SU-DHL-6 (cell line): Measurements from ENCODE around the gene NUDT8.

Experiments
- H2AFZ ChIP-seq: fragments of 200-600 bp; sonication (generic); 2 replicates; pipeline ENCODE4 v1.6.1; 2014; ENCODE audit warnings: low read depth, mild to moderate bottlenecking, moderate library complexity, mixed read lengths, antibody characterized with exemption, low read length; ENCODE audit not compliant: severe bottlenecking
- H3F3A ChIP-seq: fragments of 200-600 bp; shearing (Covaris generic); 2 replicates; pipeline ENCODE4 v1.6.0; 2016; ENCODE audit warnings: antibody characterized with exemption, mild to moderate bottlenecking; ENCODE audit not compliant: insufficient read depth
- H3K27ac ChIP-seq: fragments of 200-600 bp; sonication (generic); 2 replicates; pipeline ENCODE4 v1.5.1; 2016; ENCODE audit warnings: low read depth, mild to moderate bottlenecking, low read length, moderate library complexity, mixed read lengths
- H3K27me3 ChIP-seq: fragments of 200-600 bp; sonication (generic), shearing (Covaris generic); 2 replicates; pipeline ENCODE4 v1.6.0; 2014; ENCODE audit warnings: mild to moderate bottlenecking, low read length
- H3K36me3 ChIP-seq: fragments of 200-600 bp; sonication (generic); 2 replicates; pipeline ENCODE4 v1.6.1; 2014; ENCODE audit warnings: mild to moderate bottlenecking, low read length, mixed read lengths
- H3K4me2 ChIP-seq: fragments of 300-600, 200-600 bp; shearing (Covaris generic), sonication (generic); 2 replicates; pipeline ENCODE4 v1.6.0; 2014; ENCODE audit warnings: low read length, low read depth, mild to moderate bottlenecking; ENCODE audit not compliant: poor library complexity, severe bottlenecking
- H3K4me3 ChIP-seq: fragments of 200-600 bp; sonication (generic); 2 replicates; pipeline ENCODE4 v1.5.1; 2014; ENCODE audit warnings: antibody characterized with exemption, low read length, mild to moderate bottlenecking, mixed read lengths; ENCODE audit not compliant: insufficient read depth, poor library complexity, severe bottlenecking
- H3K79me2 ChIP-seq: fragments of 200-600 bp; sonication (generic); 2 replicates; pipeline ENCODE4 v1.6.1; 2014; ENCODE audit warnings: mild to moderate bottlenecking, low read length, moderate library complexity; ENCODE audit not compliant: insufficient read depth
- H3K9ac ChIP-seq: fragments of 200-600 bp; sonication (generic); 2 replicates; pipeline ENCODE4 v1.7.0; 2014; ENCODE audit warnings: mild to moderate bottlenecking, low read length
- H3K9me2 ChIP-seq: fragments of 200-600 bp; sonication (generic); replicated peaks from 2 replicates; pipeline ENCODE4 v1.6.1; 2014; ENCODE audit warnings: low read length; ENCODE audit not compliant: insufficient read depth
- H3K9me3 ChIP-seq: fragments of 200-600 bp; sonication (generic); 2 replicates; pipeline ENCODE4 v1.6.1; 2014; ENCODE audit warnings: low read length, mixed read lengths; ENCODE audit not compliant: insufficient read depth
- H4K20me1 ChIP-seq: fragments of 200-600 bp; sonication (generic); 2 replicates; pipeline ENCODE4 v1.6.1; 2014; ENCODE audit warnings: low read depth, mild to moderate bottlenecking, antibody characterized with exemption, low read length, moderate library complexity, mixed read lengths
- CTCF ChIP-seq: fragments of 200-600 bp; sonication (generic); IDR thresholded peaks from one replicate; pipeline ENCODE4 v1.5.1; 2017; ENCODE audit warnings: antibody characterized with exemption, mild to moderate bottlenecking, low read length, moderate library complexity; ENCODE audit not compliant: insufficient read depth, poor library complexity, severe bottlenecking
- EZH2phosphoT487 ChIP-seq: fragments of 200-600 bp; sonication (generic), shearing (Covaris generic); conservative IDR thresholded peaks from 2 replicates; pipeline ENCODE4 v1.6.1; 2018; ENCODE audit warnings: mild to moderate bottlenecking, antibody characterized with exemption, low read length, moderate library complexity, mixed read lengths

NUDT8 gene

GRCh38 chr11:67588136-67588503 is 41.6 kb downstream of the NUDT8 start:
- Histone ChIP-seq H3F3A (peaks cover 55% of the 10 kb centered on the region), H3K9ac (peak overlapping the region; percentile 39), H2AFZ (no peak overlapping the region), H4K20me1 (no peaks in the 10 kb centered on the region), H3K4me2 (peak overlapping the region; percentile 62), H3K9me2 (no peaks in the 10 kb centered on the region), H3K27ac (peak overlapping the region; percentile 93), H3K9me3 (no peaks in the 10 kb centered on the region), H3K27me3 (no peaks in the 10 kb centered on the region), H3K4me3 (no peak overlapping the region), H3K79me2 (peaks cover 10% of the 10 kb centered on the region; the same call in 1 of the 2 replicates), H3K36me3 (peaks cover 8% of the 10 kb centered on the region; the same call in 1 of the 2 replicates)
- TF ChIP-seq EZH2phosphoT487 (no peak), CTCF (no peak)

- Histone ChIP-seq H3K27me3 (no peaks in the 10 kb centered on the region), H4K20me1 (no peaks in the 10 kb centered on the region), H3K4me3 (no peak overlapping the region), H3K27ac (peak overlapping the region; percentile 93), H3K4me2 (peak overlapping the region; percentile 62), H3K36me3 (peaks cover 8% of the 10 kb centered on the region; the same call in 1 of the 2 replicates), H3K9me2 (no peaks in the 10 kb centered on the region), H2AFZ (no peak overlapping the region), H3K9ac (0 out of 2 replicates have a peak overlapping the region, but pooled peaks have one; percentile 7), H3K9me3 (no peaks in the 10 kb centered on the region), H3F3A (peaks cover 59% of the 10 kb centered on the region), H3K79me2 (peaks cover 10% of the 10 kb centered on the region; the same call in 1 of the 2 replicates)
- TF ChIP-seq CTCF, result no peak
- no peak for TF ChIP-seq EZH2phosphoT487
Observed at GRCh38 chr11:67586568-67587250, 43.0 kb downstream of the NUDT8 start.

- peak overlapping the region; percentile 62 for H3K4me2 ChIP-seq
- no peaks in the 10 kb centered on the region for H4K20me1 ChIP-seq
- H3K27me3 ChIP-seq, result no peaks in the 10 kb centered on the region
- H3F3A ChIP-seq, result peaks cover 57% of the 10 kb centered on the region
- H2AFZ ChIP-seq, result no peak overlapping the region
- peak overlapping the region; percentile 87 for H3K9ac ChIP-seq
- peaks cover 10% of the 10 kb centered on the region; the same call in 1 of the 2 replicates for H3K79me2 ChIP-seq
- no peaks in the 10 kb centered on the region for H3K9me2 ChIP-seq
- H3K36me3 ChIP-seq, result peaks cover 8% of the 10 kb centered on the region; the same call in 1 of the 2 replicates
- peak overlapping the region; percentile 93 for H3K27ac ChIP-seq
- TF ChIP-seq CTCF, result no peak
- TF ChIP-seq EZH2phosphoT487, result no peak
- no peaks in the 10 kb centered on the region for H3K9me3 ChIP-seq
- no peak overlapping the region for H3K4me3 ChIP-seq
Observed at GRCh38 chr11:67585911-67586310, 43.8 kb downstream of the NUDT8 start.
